Muscle layer of colon (tissue), 2 donors: Measurements from ENCODE around the gene LPIN1.

Experiments
- H3K27ac ChIP-seq: one replicate; pipeline ENCODE4 v1.7.0; 2013; ENCODE audit warnings: low read depth, mild to moderate bottlenecking, low read length, moderate library complexity
- H3K27me3 ChIP-seq, 2 donors: one replicate each; pipeline ENCODE4 v1.7.0; 2013; ENCODE audit warnings: low read length in 2 of 2, mild to moderate bottlenecking in 2 of 2; ENCODE audit not compliant: insufficient read depth in 2 of 2, control insufficient read depth in 1 of 2
- H3K36me3 ChIP-seq: one replicate; pipeline ENCODE4 v1.7.0; 2013; ENCODE audit warnings: mild to moderate bottlenecking, low read length; ENCODE audit not compliant: insufficient read depth
- H3K4me1 ChIP-seq: one replicate; pipeline ENCODE4 v1.7.0; 2013; ENCODE audit warnings: mild to moderate bottlenecking, low read length; ENCODE audit not compliant: insufficient read depth
- H3K4me3 ChIP-seq, 2 donors: one replicate each; pipeline ENCODE4 v1.7.0; 2013; ENCODE audit warnings: low read length in 2 of 2, low read depth in 1 of 2, mild to moderate bottlenecking in 1 of 2, moderate library complexity in 1 of 2
- H3K9ac ChIP-seq: one replicate; pipeline ENCODE4 v1.7.0; 2013; ENCODE audit warnings: low read length
- H3K9me3 ChIP-seq: one replicate; pipeline ENCODE4 v1.7.0; 2013; ENCODE audit warnings: mild to moderate bottlenecking, low read length
- donor health status: abdominal sarcoma.
- donor health status: Adenocarcinoma of cecum.

Gene LPIN1

DNA sequence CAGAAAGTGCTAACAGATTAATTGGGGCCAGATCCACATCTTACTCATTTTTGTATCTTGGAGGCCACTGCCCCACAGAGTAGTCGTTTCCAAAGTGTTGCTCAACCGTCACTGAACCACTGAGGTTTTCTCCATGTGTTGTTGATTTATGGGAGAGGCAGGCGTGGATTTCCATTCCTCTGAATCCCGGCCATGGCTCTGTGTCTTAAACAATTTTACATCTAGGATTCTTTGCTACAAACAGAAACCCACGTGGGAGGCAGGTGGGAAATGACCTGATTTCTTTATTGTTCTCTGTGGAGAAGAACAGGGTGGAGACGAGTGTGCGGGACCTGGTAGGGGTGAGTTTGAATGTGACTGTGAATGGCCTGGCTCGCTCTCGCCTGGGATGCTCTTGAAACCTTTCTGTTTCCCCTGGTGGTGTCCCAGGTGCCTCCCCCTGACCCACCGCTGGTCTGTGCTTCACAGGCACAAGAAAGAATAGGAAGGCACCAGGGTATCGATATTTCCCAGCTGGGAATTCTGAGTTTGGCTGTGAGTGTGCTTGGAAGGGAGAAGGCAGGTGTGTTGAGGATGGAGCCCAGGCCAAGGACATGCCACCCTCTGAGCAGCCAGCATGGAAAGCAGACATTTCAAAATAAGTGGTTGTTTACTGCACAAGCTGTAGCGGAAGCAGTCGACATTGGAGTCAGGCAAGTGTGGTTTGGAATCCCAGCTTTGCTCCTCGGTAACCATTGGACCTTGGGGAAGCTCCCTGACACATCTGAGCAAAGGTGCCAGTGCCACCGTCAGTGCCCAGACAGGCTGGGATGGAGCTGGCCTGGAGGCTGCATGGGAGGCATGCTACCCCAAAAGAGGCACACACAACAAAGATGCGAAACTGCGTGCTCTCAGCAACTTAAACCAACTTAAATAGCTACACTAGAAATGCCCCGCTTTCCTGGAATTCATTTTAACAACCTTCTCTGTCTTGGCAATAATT is 50.0 kb downstream of the LPIN1 start:
- Histone ChIP-seq H3K27me3 (no peaks in the 10 kb centered on the region), H3K9ac (no peak overlapping the region), H3K27ac (no peak overlapping the region), H3K4me3 (no peak overlapping the region), H3K36me3 (peaks cover 71% of the 10 kb centered on the region), H3K9me3 (no peaks in the 10 kb centered on the region), H3K4me1 (no peaks in the 10 kb centered on the region)

DNA sequence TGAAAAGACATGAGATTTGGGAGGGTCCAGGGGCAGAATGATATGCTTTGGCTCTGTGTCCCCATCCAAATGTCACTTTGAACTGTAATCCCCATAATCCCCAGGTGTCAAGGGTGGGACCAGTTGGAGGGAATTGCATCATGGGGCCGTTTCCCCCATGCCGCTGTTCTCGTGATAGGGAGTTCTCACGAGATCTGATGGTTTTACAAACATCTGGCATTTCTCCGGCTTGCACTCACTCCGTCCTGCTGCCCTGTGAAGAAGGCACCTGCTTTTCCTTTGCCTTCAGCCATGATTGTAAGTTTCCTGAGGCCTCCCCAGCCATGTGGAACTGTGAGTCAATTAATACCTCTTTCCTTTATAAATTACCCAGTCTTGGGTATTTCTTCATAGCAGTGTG is 51.4 kb downstream of the LPIN1 start:
- no peak overlapping the region for H3K4me3 ChIP-seq
- peaks cover 59% of the 10 kb centered on the region for H3K36me3 ChIP-seq
- H3K27ac ChIP-seq: no peak overlapping the region
- H3K27me3 ChIP-seq: no peaks in the 10 kb centered on the region
- H3K9ac ChIP-seq: no peak overlapping the region
- H3K9me3 ChIP-seq: no peaks in the 10 kb centered on the region
- H3K4me1 ChIP-seq: no peaks in the 10 kb centered on the region

DNA sequence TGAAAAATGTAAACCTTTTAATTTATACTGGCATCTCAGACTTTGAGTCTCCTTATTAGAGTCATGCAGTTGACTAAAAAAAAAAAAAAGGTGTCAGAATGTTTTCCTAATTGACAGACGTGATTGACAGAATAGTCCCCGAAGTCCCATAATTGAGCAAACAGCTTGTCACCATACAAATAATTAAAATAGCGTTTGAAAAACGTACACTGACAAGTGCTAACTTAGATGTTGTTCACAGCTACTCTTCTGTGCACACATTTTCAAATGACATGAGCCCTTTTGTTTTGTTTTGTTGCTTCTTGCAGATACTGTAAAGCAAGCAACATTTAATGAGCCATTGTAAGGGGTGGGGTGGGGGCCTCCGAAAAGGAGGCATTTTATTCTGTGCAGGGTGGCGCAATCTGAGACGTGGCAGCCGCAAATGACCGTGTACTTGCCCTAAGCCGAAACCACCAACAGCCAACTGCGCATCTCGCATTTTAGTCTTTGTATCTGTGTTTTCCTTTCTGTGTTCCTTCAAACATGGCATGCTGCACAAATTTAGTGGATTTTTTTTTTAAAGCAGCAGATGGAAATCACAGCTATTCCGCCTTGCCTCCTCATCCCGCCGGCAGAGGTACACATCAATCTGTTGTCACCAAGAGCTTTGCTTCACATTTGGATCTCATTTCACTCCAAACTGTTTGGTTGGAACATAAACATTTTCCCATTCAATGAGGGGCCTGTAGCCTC is 52.4 kb downstream of the LPIN1 start:
- no peak overlapping the region for H3K9ac ChIP-seq
- H3K4me3 ChIP-seq: no peak overlapping the region
- no peaks in the 10 kb centered on the region for H3K27me3 ChIP-seq
- peaks cover 60% of the 10 kb centered on the region for H3K36me3 ChIP-seq
- H3K9me3 ChIP-seq: no peaks in the 10 kb centered on the region
- H3K4me1 ChIP-seq: no peaks in the 10 kb centered on the region
- no peak overlapping the region for H3K27ac ChIP-seq

DNA sequence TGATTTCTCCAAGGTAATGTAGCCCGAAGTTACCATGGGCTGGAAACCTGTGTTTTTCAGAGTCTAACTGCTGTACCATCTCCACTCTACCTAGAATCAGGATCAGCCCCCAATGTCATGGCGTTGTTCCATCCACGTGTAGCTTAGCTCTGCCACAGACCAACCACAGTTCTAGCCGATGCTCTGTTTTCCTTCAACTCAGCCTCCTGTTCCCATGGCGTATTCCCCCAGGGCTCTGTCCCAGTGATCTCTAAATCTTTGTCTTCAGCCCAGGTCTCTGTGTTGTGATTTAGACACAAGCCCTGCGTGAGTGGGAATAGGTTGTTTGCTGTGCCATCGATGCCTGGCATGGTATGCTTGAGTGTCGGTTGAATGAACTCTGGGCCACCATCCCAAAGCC is 53.4 kb downstream of the LPIN1 start:
- Histone ChIP-seq H3K9ac (no peak overlapping the region), H3K27me3 (no peaks in the 10 kb centered on the region), H3K9me3 (no peaks in the 10 kb centered on the region), H3K36me3 (peaks cover 66% of the 10 kb centered on the region), H3K27ac (no peak overlapping the region), H3K4me3 (no peak overlapping the region), H3K4me1 (no peaks in the 10 kb centered on the region)

DNA sequence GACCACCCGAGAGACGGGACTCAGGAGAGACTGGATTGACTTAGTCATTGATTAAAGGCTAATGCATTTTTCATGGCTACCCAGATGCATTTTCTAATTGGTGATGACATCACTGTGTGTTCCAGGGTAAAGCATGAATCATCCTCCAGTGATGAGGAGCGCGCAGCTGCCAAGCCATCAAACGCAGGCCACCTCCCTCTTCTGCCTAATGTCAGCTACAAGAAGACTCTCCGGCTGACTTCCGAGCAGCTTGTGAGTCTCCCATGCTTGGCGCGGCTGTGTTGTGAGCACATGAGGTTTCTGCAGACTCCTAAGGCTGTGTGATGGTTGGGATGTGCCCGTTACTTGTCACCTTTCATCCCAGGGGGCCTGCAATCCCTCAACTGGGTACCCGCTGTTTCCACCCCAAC is 56.4 kb downstream of the LPIN1 start:
- Histone ChIP-seq H3K9ac (no peak overlapping the region), H3K4me3 (no peak overlapping the region), H3K36me3 (peaks cover 62% of the 10 kb centered on the region), H3K27me3 (no peaks in the 10 kb centered on the region), H3K9me3 (no peaks in the 10 kb centered on the region), H3K27ac (no peak overlapping the region), H3K4me1 (no peaks in the 10 kb centered on the region)

DNA sequence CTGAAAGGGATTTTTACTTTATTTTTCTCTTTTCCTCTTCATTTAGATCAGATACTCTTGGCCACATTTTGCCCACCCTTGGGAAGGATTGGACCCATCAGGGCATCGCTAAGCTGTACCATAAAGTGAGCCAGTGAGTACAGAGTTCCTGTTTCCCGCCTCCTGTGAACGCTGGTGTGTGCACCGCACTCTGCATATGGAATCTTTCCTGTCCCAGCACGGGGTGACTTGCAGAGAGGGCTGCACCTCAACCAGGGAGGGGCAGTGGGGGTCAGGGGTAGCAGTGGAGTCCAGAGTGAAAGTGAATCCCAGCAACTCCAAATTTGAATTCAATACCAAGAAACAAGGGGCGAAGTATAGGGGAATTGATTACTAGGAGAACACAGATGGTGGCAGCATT is 58.6 kb downstream of the LPIN1 start:
- no peaks in the 10 kb centered on the region for H3K4me1 ChIP-seq
- no peak overlapping the region for H3K4me3 ChIP-seq
- H3K36me3 ChIP-seq: peaks cover 46% of the 10 kb centered on the region
- no peak overlapping the region for H3K9ac ChIP-seq
- no peaks in the 10 kb centered on the region for H3K27me3 ChIP-seq
- H3K9me3 ChIP-seq: no peaks in the 10 kb centered on the region
- H3K27ac ChIP-seq: no peak overlapping the region

DNA sequence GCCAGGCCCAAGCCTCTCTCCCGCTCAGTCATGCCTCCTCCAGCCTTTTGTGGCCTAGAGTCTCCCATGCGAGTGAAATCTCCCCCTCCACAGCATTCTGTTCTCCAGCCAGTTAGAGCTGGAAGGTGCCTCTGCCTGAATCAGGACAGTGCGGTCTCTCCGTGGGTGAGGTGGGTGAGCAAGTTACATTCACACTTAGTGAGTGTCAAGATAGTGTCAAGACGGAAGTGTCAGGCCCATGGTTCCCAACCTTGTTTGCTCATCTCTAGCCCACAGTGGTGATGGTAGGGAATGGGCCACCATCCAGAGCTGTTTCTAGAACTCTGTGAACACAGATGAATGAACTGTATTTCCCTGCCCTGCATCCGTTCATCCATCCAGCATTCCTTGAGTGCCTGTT is 59.5 kb downstream of the LPIN1 start:
- no peaks in the 10 kb centered on the region for H3K27me3 ChIP-seq
- H3K9ac ChIP-seq: no peak overlapping the region
- H3K9me3 ChIP-seq: no peaks in the 10 kb centered on the region
- peaks cover 46% of the 10 kb centered on the region for H3K36me3 ChIP-seq
- no peak overlapping the region for H3K27ac ChIP-seq
- no peaks in the 10 kb centered on the region for H3K4me1 ChIP-seq
- H3K4me3 ChIP-seq: no peak overlapping the region

DNA sequence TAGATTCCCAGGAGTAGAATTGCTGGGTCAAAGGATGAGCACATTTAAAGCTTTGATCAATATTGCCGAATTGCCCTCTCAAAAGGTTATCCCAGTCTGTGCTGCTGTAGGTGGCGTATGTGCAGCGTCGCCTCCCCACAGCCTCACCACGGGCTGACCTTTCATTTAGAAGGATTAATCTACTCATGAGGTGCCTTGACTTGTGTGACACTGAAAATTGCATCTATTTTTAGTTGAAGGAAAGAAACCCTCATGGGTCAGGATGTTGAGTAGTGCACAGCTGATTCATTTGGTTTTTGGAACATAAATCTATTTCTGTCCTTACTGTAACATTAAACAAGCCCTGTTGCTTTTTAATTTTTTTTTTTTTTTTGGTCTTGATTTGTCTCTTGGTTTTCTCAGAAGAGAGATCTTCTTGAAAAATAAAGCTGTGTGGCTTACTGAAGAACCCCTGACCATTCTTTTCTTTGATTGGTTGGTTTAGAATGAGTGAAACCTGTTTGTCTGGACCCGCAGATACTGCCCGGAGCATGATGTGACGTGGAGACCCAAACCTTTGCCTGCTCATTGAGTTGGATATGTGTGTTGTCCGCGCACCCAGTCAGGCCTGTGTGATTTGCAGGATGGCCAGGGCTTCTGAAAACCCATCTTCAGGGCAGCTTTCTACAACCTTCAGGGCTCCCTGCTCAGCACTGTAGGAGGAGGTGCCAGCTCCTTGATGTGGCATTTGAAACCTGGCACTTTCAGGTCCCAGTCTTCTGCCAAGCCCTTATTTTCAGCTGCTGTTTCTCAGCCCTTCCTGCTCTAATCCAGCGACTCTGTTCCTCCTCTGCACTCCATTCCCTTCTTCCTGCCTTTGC is 61.0 kb downstream of the LPIN1 start:
- no peaks in the 10 kb centered on the region for H3K9me3 ChIP-seq
- H3K27ac ChIP-seq: no peak overlapping the region
- peaks cover 50% of the 10 kb centered on the region for H3K36me3 ChIP-seq

DNA sequence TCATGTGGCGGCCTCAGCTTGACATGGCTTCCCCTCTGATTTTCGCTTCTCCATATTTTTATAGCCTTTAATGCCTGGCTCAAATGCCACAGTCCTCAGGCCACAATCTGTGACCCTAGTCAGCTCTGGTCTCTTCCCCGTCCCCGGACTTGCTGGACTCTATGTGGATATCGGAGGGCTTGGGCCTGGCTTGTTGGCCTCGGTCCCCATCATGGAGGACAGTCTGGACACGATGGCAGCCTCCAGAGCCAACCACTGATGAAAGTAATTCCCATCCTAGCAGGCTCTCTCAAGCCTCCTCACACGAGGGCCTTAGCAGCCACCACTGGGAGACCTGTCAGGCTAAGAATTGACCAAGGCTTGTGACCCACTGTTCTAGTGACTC is 61.6 kb downstream of the LPIN1 start:
- no peaks in the 10 kb centered on the region for H3K4me1 ChIP-seq
- H3K27me3 ChIP-seq: no peaks in the 10 kb centered on the region
- H3K36me3 ChIP-seq: peaks cover 51% of the 10 kb centered on the region
- no peak overlapping the region for H3K9ac ChIP-seq
- no peak overlapping the region for H3K4me3 ChIP-seq
- H3K27ac ChIP-seq: no peak overlapping the region
- no peaks in the 10 kb centered on the region for H3K9me3 ChIP-seq

More for the DNA sequence above, 61.0 kb downstream of the LPIN1 start:
- no peaks in the 10 kb centered on the region for H3K27me3 ChIP-seq
- no peak overlapping the region for H3K9ac ChIP-seq
- no peaks in the 10 kb centered on the region for H3K4me1 ChIP-seq
- H3K4me3 ChIP-seq: no peak overlapping the region

DNA sequence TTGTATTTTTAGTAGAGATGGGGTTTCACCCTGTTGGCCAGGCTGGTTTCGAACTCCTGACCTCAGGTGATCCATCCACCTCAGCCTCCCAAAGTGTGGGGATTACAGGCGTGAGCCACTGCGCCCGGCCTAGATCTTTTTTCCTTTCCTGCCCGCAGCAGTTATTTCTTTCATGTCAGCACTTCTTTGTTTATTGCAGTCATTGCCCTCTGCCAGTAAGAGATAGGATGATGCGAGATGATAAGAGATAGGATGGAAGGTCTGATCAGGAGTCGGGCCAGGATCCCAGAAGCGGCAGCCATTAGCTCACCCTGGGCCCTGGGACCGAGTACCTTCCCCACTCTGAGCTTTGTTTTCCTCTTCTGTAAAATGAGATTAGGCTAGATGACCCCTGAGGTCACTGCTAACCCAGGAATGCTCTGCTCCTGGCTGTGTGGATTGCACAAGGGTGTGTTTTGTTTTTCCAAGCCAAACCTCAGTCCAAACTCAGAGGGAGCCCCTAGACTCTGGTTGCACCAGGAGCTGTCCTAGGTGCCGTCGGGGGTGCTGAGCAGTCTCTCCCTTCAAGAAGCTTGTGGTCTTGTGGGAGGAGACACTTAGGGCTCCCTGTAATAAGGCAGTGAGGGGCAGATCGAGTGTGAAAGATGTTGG is 63.3 kb downstream of the LPIN1 start:
- no peak overlapping the region for H3K27ac ChIP-seq
- no peak overlapping the region for H3K4me3 ChIP-seq
- H3K36me3 ChIP-seq: peaks cover 34% of the 10 kb centered on the region
- no peaks in the 10 kb centered on the region for H3K27me3 ChIP-seq
- no peak overlapping the region for H3K9ac ChIP-seq
- H3K9me3 ChIP-seq: no peaks in the 10 kb centered on the region
- H3K4me1 ChIP-seq: no peaks in the 10 kb centered on the region
